ENCODE measurements around the gene KRTAP5-4.

The KRTAP5-4 gene

GRCh38 chr11:1654388-1655167 lies 32.6 kb upstream of the KRTAP5-4 start:
- DNase-seq (ENCODE audit: low read depth, low spot score) = no peak

GRCh38 chr11:1653541-1654387 lies 31.8 kb upstream of the KRTAP5-4 start:
- H3K9ac ChIP-seq (ENCODE audit: insufficient read length) = no peak overlapping the region
- DNase-seq (ENCODE audit: low read depth, low spot score) = no peak
- TF ChIP-seq POLR2AphosphoS5 (IDR thresholded peaks at IDR 0.05; ENCODE audit: borderline replicate concordance, low read depth, low read length) (no peak), FOXP2 (optimal IDR thresholded peaks at IDR 0.05; ENCODE audit: control extremely low read depth, extremely low read length, insufficient read depth) (no peak), EZH2 (IDR thresholded peaks at IDR 0.05) (no peak)
- no peaks in the 10 kb centered on the region for H3K36me3 ChIP-seq (ENCODE audit: insufficient read depth, low read length)
- H3K9me3 ChIP-seq (ENCODE audit: low read depth, low read length) = no peaks in the 10 kb centered on the region
- H3K4me3 ChIP-seq = no peak overlapping the region
- no peak overlapping the region for H3K27ac ChIP-seq

More at GRCh38 chr11:1654388-1655167, 32.6 kb upstream of the KRTAP5-4 start:
- no peaks in the 10 kb centered on the region for H3K9me3 ChIP-seq (ENCODE audit: low read depth, low read length)
- H3K4me3 ChIP-seq = no peak overlapping the region
- TF ChIP-seq FOXP2 (optimal IDR thresholded peaks at IDR 0.05; ENCODE audit: control extremely low read depth, extremely low read length, insufficient read depth) (no peak), POLR2AphosphoS5 (IDR thresholded peaks at IDR 0.05; ENCODE audit: borderline replicate concordance, low read depth, low read length) (no peak), EZH2 (IDR thresholded peaks at IDR 0.05) (no peak)
- H3K9ac ChIP-seq (ENCODE audit: insufficient read length) = no peak overlapping the region
- no peaks in the 10 kb centered on the region for H3K36me3 ChIP-seq (ENCODE audit: insufficient read depth, low read length)
- H3K27ac ChIP-seq = no peak overlapping the region

- no peak for DNase-seq (ENCODE audit: low read depth, low spot score)
- TF ChIP-seq FOXP2 (optimal IDR thresholded peaks at IDR 0.05; ENCODE audit: control extremely low read depth, extremely low read length, insufficient read depth) = no peak
- TF ChIP-seq EZH2 (IDR thresholded peaks at IDR 0.05) = no peak
- no peak for TF ChIP-seq POLR2AphosphoS5 (IDR thresholded peaks at IDR 0.05; ENCODE audit: borderline replicate concordance, low read depth, low read length)
- no peak overlapping the region for H3K4me3 ChIP-seq
- no peaks in the 10 kb centered on the region for H3K36me3 ChIP-seq (ENCODE audit: insufficient read depth, low read length)
- H3K27ac ChIP-seq = no peak overlapping the region
- H3K9ac ChIP-seq (ENCODE audit: insufficient read length) = no peak overlapping the region
- H3K9me3 ChIP-seq (ENCODE audit: low read depth, low read length) = no peaks in the 10 kb centered on the region
These were observed 31.0 kb upstream of the KRTAP5-4 start for GRCh38 chr11:1652771-1653540.

GRCh38 chr11:1652442-1652770 lies 30.5 kb upstream of the KRTAP5-4 start:
- no peak overlapping the region for H3K4me3 ChIP-seq
- H3K9me3 ChIP-seq (ENCODE audit: low read depth, low read length) = no peaks in the 10 kb centered on the region
- H3K27ac ChIP-seq = no peak overlapping the region
- TF ChIP-seq EZH2 (IDR thresholded peaks at IDR 0.05) (no peak), FOXP2 (optimal IDR thresholded peaks at IDR 0.05; ENCODE audit: control extremely low read depth, extremely low read length, insufficient read depth) (no peak), POLR2AphosphoS5 (IDR thresholded peaks at IDR 0.05; ENCODE audit: borderline replicate concordance, low read depth, low read length) (no peak)
- no peak overlapping the region for H3K9ac ChIP-seq (ENCODE audit: insufficient read length)
- no peak for DNase-seq (ENCODE audit: low read depth, low spot score)
- H3K36me3 ChIP-seq (ENCODE audit: insufficient read depth, low read length) = no peaks in the 10 kb centered on the region

GRCh38 chr11:1652026-1652425 lies 30.1 kb upstream of the KRTAP5-4 start:
- Histone ChIP-seq H3K4me3 (no peak overlapping the region), H3K9ac (ENCODE audit: insufficient read length) (no peak overlapping the region), H3K36me3 (ENCODE audit: insufficient read depth, low read length) (no peaks in the 10 kb centered on the region), H3K27ac (no peak overlapping the region), H3K9me3 (ENCODE audit: low read depth, low read length) (no peaks in the 10 kb centered on the region)
- DNase-seq (ENCODE audit: low read depth, low spot score) = no peak
- TF ChIP-seq POLR2AphosphoS5 (IDR thresholded peaks at IDR 0.05; ENCODE audit: borderline replicate concordance, low read depth, low read length) (no peak), EZH2 (IDR thresholded peaks at IDR 0.05) (no peak), FOXP2 (optimal IDR thresholded peaks at IDR 0.05; ENCODE audit: control extremely low read depth, extremely low read length, insufficient read depth) (no peak)

GRCh38 chr11:1651411-1651980 lies 29.6 kb upstream of the KRTAP5-4 start:
- H3K27ac ChIP-seq = no peak overlapping the region
- DNase-seq (ENCODE audit: low read depth, low spot score) = no peak
- no peaks in the 10 kb centered on the region for H3K9me3 ChIP-seq (ENCODE audit: low read depth, low read length)
- H3K36me3 ChIP-seq (ENCODE audit: insufficient read depth, low read length) = no peaks in the 10 kb centered on the region
- no peak for TF ChIP-seq FOXP2 (optimal IDR thresholded peaks at IDR 0.05; ENCODE audit: control extremely low read depth, extremely low read length, insufficient read depth)
- no peak for TF ChIP-seq POLR2AphosphoS5 (IDR thresholded peaks at IDR 0.05; ENCODE audit: borderline replicate concordance, low read depth, low read length)
- no peak for TF ChIP-seq EZH2 (IDR thresholded peaks at IDR 0.05)
- H3K9ac ChIP-seq (ENCODE audit: insufficient read length) = no peak overlapping the region
- no peak overlapping the region for H3K4me3 ChIP-seq

- Histone ChIP-seq H3K9ac (ENCODE audit: insufficient read length) (no peak overlapping the region), H3K27ac (no peak overlapping the region), H3K4me3 (no peak overlapping the region), H3K9me3 (ENCODE audit: low read depth, low read length) (no peaks in the 10 kb centered on the region), H3K36me3 (ENCODE audit: insufficient read depth, low read length) (no peaks in the 10 kb centered on the region)
- no peak for DNase-seq (ENCODE audit: low read depth, low spot score)
- TF ChIP-seq EZH2 (IDR thresholded peaks at IDR 0.05) = no peak
- no peak for TF ChIP-seq FOXP2 (optimal IDR thresholded peaks at IDR 0.05; ENCODE audit: control extremely low read depth, extremely low read length, insufficient read depth)
- TF ChIP-seq POLR2AphosphoS5 (IDR thresholded peaks at IDR 0.05; ENCODE audit: borderline replicate concordance, low read depth, low read length) = no peak
These were observed 29.0 kb upstream of the KRTAP5-4 start for GRCh38 chr11:1650918-1651262.
